Suprapubic skin (tissue), 3 donors: ENCODE data around the gene OR2T27.
"Not testable (repeated sequence)": the region's sequence is repeated elsewhere in the genome, so short reads cannot be mapped to it uniquely, and the experiment has no call there.

Source experiments
- CTCF ChIP-seq, 2 donors: fragments of 200-600 bp in 1 of 2; fragments of 450-650 bp in 1 of 2; sonication (generic) in 1 of 2; IDR thresholded peaks; one replicate each; pipeline ENCODE4 v1.5.1; 2016 to 2019; ENCODE audit warnings: antibody characterized with exemption in 2 of 2, mild to moderate bottlenecking in 1 of 2, moderate library complexity in 1 of 2
- POLR2A ChIP-seq, 2 donors: fragments of 450-650 bp; IDR thresholded peaks; one replicate each; pipeline ENCODE4 v1.6.1; 2017; ENCODE audit warnings: antibody characterized with exemption in 2 of 2, mild to moderate bottlenecking in 2 of 2, moderate library complexity in 2 of 2

DNA sequence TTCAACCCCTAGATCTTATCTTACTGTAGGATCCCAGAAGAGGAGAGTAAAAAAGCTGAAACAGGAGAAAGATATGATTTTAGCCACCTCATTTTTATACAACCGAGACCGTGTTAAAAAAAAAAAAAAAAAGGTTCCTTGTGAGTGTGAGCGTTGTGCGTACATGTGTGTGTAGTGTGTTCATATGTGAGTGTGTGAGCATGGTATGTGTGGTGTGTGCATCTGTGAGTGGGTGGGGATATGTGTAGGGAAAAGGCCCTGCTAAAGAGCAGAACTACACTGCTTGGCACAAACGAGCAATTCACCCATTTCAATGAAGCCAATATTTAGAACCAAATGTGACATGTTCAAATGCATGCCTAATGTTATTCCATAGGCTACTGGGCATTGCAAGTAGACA, 13.7 kb downstream of the OR2T27 start:
- TF ChIP-seq CTCF, POLR2A (IDR thresholded peaks at IDR 0.05): not testable (repeated sequence)
